Central memory CD4-positive, alpha-beta T cell (primary cell): ENCODE measurements around the gene SLC25A19.

Experiments
- DNase-seq: peaks from one replicate; pipeline ENCODE4 v3.0.0; 2022
- total RNA-seq, 3 experiments: gene quantifications; one replicate each; lab custom pipeline; 2026; lab: John Stamatoyannopoulos, UW

The SLC25A19 gene
- 15.9 to 62.0 (median 16.8) reads per million in 3 experiments for total RNA-seq

- DNase-seq, result peak; percentile 97
These were observed at the start of gene SLC25A19 for GRCh38 chr17:75289115-75289831. Gene SLC25A19, minus strand, starts transcription at chr17:75289433. Its CDS starts 2,669 bp downstream, at chr17:75286764.

GRCh38 chr17:75338335-75338734 lies 49.1 kb upstream of the SLC25A19 start:
- DNase-seq, result peak; percentile 33

GRCh38 chr17:75335315-75335714 lies 46.1 kb upstream of the SLC25A19 start:
- DNase-seq, result no peak

- DNase-seq, result no peak
These were observed 45.5 kb upstream of the SLC25A19 start for GRCh38 chr17:75334723-75335122.

GRCh38 chr17:75331671-75332070 lies 42.4 kb upstream of the SLC25A19 start:
- DNase-seq, result no peak

GRCh38 chr17:75327757-75328156 lies 38.5 kb upstream of the SLC25A19 start:
- DNase-seq, result no peak

GRCh38 chr17:75326226-75326848 lies 37.1 kb upstream of the SLC25A19 start:
- DNase-seq, result no peak

GRCh38 chr17:75325827-75326225 lies 36.6 kb upstream of the SLC25A19 start:
- DNase-seq, result no peak

- DNase-seq, result no peak
These were observed 36.1 kb upstream of the SLC25A19 start for GRCh38 chr17:75325348-75325747.

GRCh38 chr17:75321506-75321905 lies 32.3 kb upstream of the SLC25A19 start:
- no peak for DNase-seq

- no peak for DNase-seq
These were observed 30.9 kb upstream of the SLC25A19 start for GRCh38 chr17:75319904-75320691.

- DNase-seq, result no peak
These were observed 29.5 kb upstream of the SLC25A19 start for GRCh38 chr17:75318615-75319222.

GRCh38 chr17:75318211-75318610 lies 29.0 kb upstream of the SLC25A19 start:
- DNase-seq, result no peak

GRCh38 chr17:75317671-75318070 lies 28.4 kb upstream of the SLC25A19 start:
- no peak for DNase-seq

- no peak for DNase-seq
These were observed 27.0 kb upstream of the SLC25A19 start for GRCh38 chr17:75316253-75316652.

GRCh38 chr17:75315541-75316243 lies 26.5 kb upstream of the SLC25A19 start:
- no peak for DNase-seq

- DNase-seq, result no peak
These were observed 24.8 kb upstream of the SLC25A19 start for GRCh38 chr17:75313941-75314551.

- DNase-seq, result no peak
These were observed 19.7 kb upstream of the SLC25A19 start for GRCh38 chr17:75308732-75309629.

GRCh38 chr17:75307957-75308731 lies 18.9 kb upstream of the SLC25A19 start:
- no peak for DNase-seq
